ENCODE data around the gene PPP2R2B.

Gene PPP2R2B

GRCh38 chr5:146852089-146852488, 26.5 kb downstream of the PPP2R2B start (continued):
- TF ChIP-seq ARNTL (CRISPR knock-in tag; IDR thresholded peaks at IDR 0.05; ENCODE audit: borderline replicate concordance, low read depth) = no peak
- no peak for TF ChIP-seq PATZ1 (CRISPR knock-in tag; IDR thresholded peaks at IDR 0.05; ENCODE audit: borderline replicate concordance)
- no peak for TF ChIP-seq CSDC2 (CRISPR knock-in tag; IDR thresholded peaks at IDR 0.05)
- TF ChIP-seq TOX (CRISPR knock-in tag; IDR thresholded peaks at IDR 0.05; ENCODE audit: borderline replicate concordance) = no peak
- TF ChIP-seq OSR1 (CRISPR knock-in tag; IDR thresholded peaks at IDR 0.05) = no peak
- TF ChIP-seq CREB5 (CRISPR knock-in tag; IDR thresholded peaks at IDR 0.05; ENCODE audit: low read depth) = no peak
- TF ChIP-seq ZC3H10 (CRISPR knock-in tag; IDR thresholded peaks at IDR 0.05) = no peak

GRCh38 chr5:146851133-146851532, 27.4 kb downstream of the PPP2R2B start:
- TF ChIP-seq SNAI2 (CRISPR knock-in tag; IDR thresholded peaks at IDR 0.05) = no peak
- no peak for TF ChIP-seq PPARA (CRISPR knock-in tag; IDR thresholded peaks at IDR 0.05; ENCODE audit: borderline replicate concordance)
- no peak for TF ChIP-seq ZNF70 (CRISPR knock-in tag; IDR thresholded peaks at IDR 0.05)
- TF ChIP-seq CSRNP3 (CRISPR knock-in tag; IDR thresholded peaks at IDR 0.05) = no peak
- TF ChIP-seq ZFP30 (CRISPR knock-in tag; IDR thresholded peaks at IDR 0.05) = no peak
- no peak for TF ChIP-seq RARB (CRISPR knock-in tag; IDR thresholded peaks at IDR 0.05)
- no peak for TF ChIP-seq TOX (CRISPR knock-in tag; IDR thresholded peaks at IDR 0.05; ENCODE audit: borderline replicate concordance)
- TF ChIP-seq PATZ1 (CRISPR knock-in tag; IDR thresholded peaks at IDR 0.05; ENCODE audit: borderline replicate concordance) = no peak
- TF ChIP-seq ZFP3 (CRISPR knock-in tag; IDR thresholded peaks at IDR 0.05) = no peak
- no peak for TF ChIP-seq TCF4 (CRISPR knock-in tag; IDR thresholded peaks at IDR 0.05; ENCODE audit: borderline replicate concordance)
- TF ChIP-seq BACH2 (CRISPR knock-in tag; IDR thresholded peaks at IDR 0.05; ENCODE audit: borderline replicate concordance) = no peak
- no peak for TF ChIP-seq ZNF565 (CRISPR knock-in tag; conservative IDR thresholded peaks at IDR 0.05; ENCODE audit: low read depth)
- ATAC-seq = no peak

GRCh38 chr5:146849694-146850303, 28.8 kb downstream of the PPP2R2B start:
- TF ChIP-seq TCF4 (CRISPR knock-in tag; IDR thresholded peaks at IDR 0.05; ENCODE audit: borderline replicate concordance) = no peak
- TF ChIP-seq ZC3H10 (CRISPR knock-in tag; IDR thresholded peaks at IDR 0.05) = no peak
- TF ChIP-seq OSR1 (CRISPR knock-in tag; IDR thresholded peaks at IDR 0.05) = no peak
- TF ChIP-seq ZNF8 (CRISPR knock-in tag; IDR thresholded peaks at IDR 0.05) = no peak
- TF ChIP-seq CSDC2 (CRISPR knock-in tag; IDR thresholded peaks at IDR 0.05) = no peak
- no peak for TF ChIP-seq RARB (CRISPR knock-in tag; IDR thresholded peaks at IDR 0.05)
- no peak for TF ChIP-seq POU6F1 (CRISPR knock-in tag; IDR thresholded peaks at IDR 0.05; ENCODE audit: borderline replicate concordance, low read depth)
- no peak for TF ChIP-seq ZFP3 (CRISPR knock-in tag; IDR thresholded peaks at IDR 0.05)
- TF ChIP-seq ZFP30 (CRISPR knock-in tag; IDR thresholded peaks at IDR 0.05) = no peak
- no peak for TF ChIP-seq ZNF565 (CRISPR knock-in tag; conservative IDR thresholded peaks at IDR 0.05; ENCODE audit: low read depth)
- no peak for TF ChIP-seq CREB5 (CRISPR knock-in tag; IDR thresholded peaks at IDR 0.05; ENCODE audit: low read depth)
- TF ChIP-seq TSHZ2 (CRISPR knock-in tag; IDR thresholded peaks at IDR 0.05) = no peak
- TF ChIP-seq ESRRG (CRISPR knock-in tag; IDR thresholded peaks at IDR 0.05) = no peak
- no peak for ATAC-seq

All from SK-N-SH treated with all-trans-retinoic acid at 6 μM for 48 hours (cell line).